Fibroblast of lung (primary cell): ENCODE data around the gene POLN. TPM values are rescaled to one million over a fixed set of nuclear protein-coding genes. Genes with fewer than 3 reads are reported as not detected.

Experiments
- DNase-seq, 2 donors: peaks; one replicate each; pipeline versions ENCODE4 v3.0.0 to v3.0.0-alpha.2; 2010; ENCODE audit warnings: low read depth in 2 of 2
- H2AFZ ChIP-seq: 2 replicates; pipeline ENCODE4 v1.5.1; 2012; ENCODE audit warnings: low read length, control low read depth, inconsistent platforms
- H3K27ac ChIP-seq: 2 replicates; pipeline ENCODE4 v1.5.1; 2011; ENCODE audit warnings: low read length, control low read depth; ENCODE audit not compliant: insufficient read depth
- H3K27me3 ChIP-seq: 2 replicates; pipeline ENCODE4 v1.5.1; 2011; ENCODE audit warnings: mild to moderate bottlenecking, low read length; ENCODE audit not compliant: control insufficient read depth, insufficient read depth
- H3K36me3 ChIP-seq: 2 replicates; pipeline ENCODE4 v1.5.1; 2011; ENCODE audit warnings: low read length; ENCODE audit not compliant: control insufficient read depth, insufficient read depth
- H3K4me1 ChIP-seq: 2 replicates; pipeline ENCODE4 v1.5.1; 2011; ENCODE audit warnings: low read length; ENCODE audit not compliant: control insufficient read depth, insufficient read depth; ENCODE audit errors: extremely low read depth
- H3K4me2 ChIP-seq: 2 replicates; pipeline ENCODE4 v1.5.1; 2011; ENCODE audit warnings: low read length, control low read depth; ENCODE audit not compliant: insufficient read depth; ENCODE audit errors: extremely low read depth
- H3K4me3 ChIP-seq, 4 experiments: fragments of 200-600 bp in 1 of 4; sonication (generic) in 1 of 4; replicated peaks in 1 of 4; 2 replicates each; pipeline ENCODE4 v1.5.1; 2011 to 2016; ENCODE audit warnings: low read length in 4 of 4, low read depth in 3 of 4, mild to moderate bottlenecking in 3 of 4, control low read depth in 2 of 4, inconsistent platforms in 1 of 4, mixed read lengths in 1 of 4; ENCODE audit not compliant: insufficient read depth in 1 of 4; ENCODE audit errors: control extremely low read depth in 1 of 4
- H3K79me2 ChIP-seq: 2 replicates; pipeline ENCODE4 v1.5.1; 2012; ENCODE audit warnings: mild to moderate bottlenecking, low read length, inconsistent platforms; ENCODE audit not compliant: control insufficient read depth, insufficient read depth
- H3K9ac ChIP-seq: 2 replicates; pipeline ENCODE4 v1.5.1; 2011; ENCODE audit warnings: mild to moderate bottlenecking, low read length, control low read depth; ENCODE audit not compliant: insufficient read depth
- H3K9me3 ChIP-seq: 2 replicates; pipeline ENCODE4 v1.5.1; 2012; ENCODE audit warnings: low read depth, low read length; ENCODE audit not compliant: control insufficient read depth, insufficient read depth
- H4K20me1 ChIP-seq: 2 replicates; pipeline ENCODE4 v1.5.1; 2011; ENCODE audit warnings: low read length; ENCODE audit not compliant: control insufficient read depth, insufficient read depth; ENCODE audit errors: extremely low read depth
- EZH2 ChIP-seq: IDR thresholded peaks from 2 replicates; pipeline ENCODE4 v1.5.1; 2012; ENCODE audit warnings: low read length, control low read depth, mild to moderate bottlenecking; ENCODE audit errors: missing control alignments
- polyA plus RNA-seq, 2 donors: library from polyadenylated mRNA; depleted of rRNA in 1 of 2; stranded (reverse) in 1 of 2; unstranded in 1 of 2; fragments of >200 nt; gene quantifications; 2 replicates each; pipeline ENCODE4 v1.2.1, GENCODE V29; 2011 to 2012; ENCODE audit warnings: missing spikeins in 1 of 2
- total RNA-seq: library from RNA; depleted of rRNA; stranded (reverse); fragments of >200 nt; gene quantifications from 2 replicates; pipeline ENCODE4 v1.2.1, GENCODE V29; 2014
- TF ChIP-seq, protein P1 (sequence below), 2 donors: IDR thresholded peaks in 1 of 2; conservative IDR thresholded peaks in 1 of 2; 1 replicate in 1 of 2; 2 replicates in 1 of 2; pipeline ENCODE4 v1.5.1; 2011 to 2012; ENCODE audit warnings: low read length in 2 of 2, control low read depth in 1 of 2, inconsistent platforms in 1 of 2, low read depth in 1 of 2, mild to moderate bottlenecking in 1 of 2

The POLN gene
- total and polyA plus RNA-seq, 2 donors (not counting 1 experiment from before 2014, with no cell fraction given): 0.58 to 5.6 TPM

DNA sequence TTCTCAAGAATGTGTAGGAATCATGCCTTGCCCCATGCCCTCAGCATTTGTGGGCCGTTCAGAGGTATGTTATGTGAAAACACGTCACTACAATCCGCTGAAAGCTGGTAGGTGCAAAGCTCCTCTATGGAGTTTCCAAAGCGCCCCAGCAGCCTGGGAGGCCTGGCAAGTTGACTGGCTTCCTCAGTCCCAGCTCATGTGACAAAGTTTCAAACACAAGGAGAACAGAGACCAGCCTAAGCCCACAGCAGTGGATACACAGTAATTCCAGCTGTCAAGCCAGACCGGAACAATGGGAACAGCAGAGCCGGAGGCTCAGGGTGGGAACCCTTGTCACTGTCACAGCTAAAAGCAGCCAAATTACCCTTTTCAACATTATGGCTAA, 149.3 kb downstream of the POLN start:
- Histone ChIP-seq H3K4me2 (no peak overlapping the region), H3K4me3 (no peak overlapping the region), H4K20me1 (no peaks in the 10 kb centered on the region), H3K27ac (no peak overlapping the region), H3K9me3 (no peaks in the 10 kb centered on the region), H3K4me1 (no peaks in the 10 kb centered on the region), H3K27me3 (peaks cover 2% of the 10 kb centered on the region), H3K9ac (no peak overlapping the region), H3K79me2 (no peaks in the 10 kb centered on the region), H2AFZ (no peak overlapping the region), H3K36me3 (no peaks in the 10 kb centered on the region)
- TF ChIP-seq, protein P1, sequence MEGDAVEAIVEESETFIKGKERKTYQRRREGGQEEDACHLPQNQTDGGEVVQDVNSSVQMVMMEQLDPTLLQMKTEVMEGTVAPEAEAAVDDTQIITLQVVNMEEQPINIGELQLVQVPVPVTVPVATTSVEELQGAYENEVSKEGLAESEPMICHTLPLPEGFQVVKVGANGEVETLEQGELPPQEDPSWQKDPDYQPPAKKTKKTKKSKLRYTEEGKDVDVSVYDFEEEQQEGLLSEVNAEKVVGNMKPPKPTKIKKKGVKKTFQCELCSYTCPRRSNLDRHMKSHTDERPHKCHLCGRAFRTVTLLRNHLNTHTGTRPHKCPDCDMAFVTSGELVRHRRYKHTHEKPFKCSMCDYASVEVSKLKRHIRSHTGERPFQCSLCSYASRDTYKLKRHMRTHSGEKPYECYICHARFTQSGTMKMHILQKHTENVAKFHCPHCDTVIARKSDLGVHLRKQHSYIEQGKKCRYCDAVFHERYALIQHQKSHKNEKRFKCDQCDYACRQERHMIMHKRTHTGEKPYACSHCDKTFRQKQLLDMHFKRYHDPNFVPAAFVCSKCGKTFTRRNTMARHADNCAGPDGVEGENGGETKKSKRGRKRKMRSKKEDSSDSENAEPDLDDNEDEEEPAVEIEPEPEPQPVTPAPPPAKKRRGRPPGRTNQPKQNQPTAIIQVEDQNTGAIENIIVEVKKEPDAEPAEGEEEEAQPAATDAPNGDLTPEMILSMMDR (conservative IDR thresholded peaks at IDR 0.05 in 1 of 2, IDR thresholded peaks at IDR 0.05 in 1 of 2; ENCODE audit: low read depth in 1 of 2, low read length in 2 of 2): no peak
- no peak for TF ChIP-seq EZH2
- DNase-seq: no peak

DNA sequence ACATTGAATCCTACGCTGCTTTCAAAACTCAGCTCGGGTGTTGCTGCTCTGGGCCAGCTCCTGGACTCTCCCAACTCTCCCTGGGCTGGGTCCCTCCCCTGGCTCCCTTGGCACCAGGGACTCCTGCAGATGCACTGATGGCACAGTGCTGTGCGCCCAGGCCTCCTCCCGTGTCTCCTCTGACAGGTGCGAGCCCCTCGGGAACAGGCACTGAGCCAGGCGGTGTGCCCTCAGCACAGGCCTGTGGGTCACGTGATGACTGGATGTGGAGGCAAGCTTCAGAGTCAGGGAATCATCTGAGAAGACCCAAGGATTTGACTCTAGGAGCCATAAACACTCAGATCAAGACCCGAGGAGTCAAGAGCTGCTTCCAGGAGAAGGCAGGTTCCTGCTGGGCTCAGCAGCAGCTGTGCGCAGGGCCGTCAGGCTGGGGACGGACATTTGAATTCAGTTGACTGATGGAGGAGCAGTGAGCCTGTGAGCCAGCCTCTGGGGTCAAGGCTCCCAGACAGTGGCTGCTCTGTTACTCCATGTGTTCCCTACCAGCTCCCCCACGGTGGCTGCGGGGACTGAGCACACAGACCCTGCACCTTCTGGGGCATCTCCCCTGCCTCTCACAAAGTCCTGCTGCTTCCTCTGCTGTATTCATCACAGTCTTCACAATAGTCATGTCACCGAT, 149.8 kb downstream of the POLN start:
- Histone ChIP-seq H3K36me3 (no peaks in the 10 kb centered on the region), H3K4me2 (no peak overlapping the region), H4K20me1 (no peaks in the 10 kb centered on the region), H3K4me3 (no peak overlapping the region), H3K9ac (no peak overlapping the region), H3K4me1 (no peaks in the 10 kb centered on the region), H3K79me2 (no peaks in the 10 kb centered on the region), H2AFZ (no peak overlapping the region), H3K27me3 (peaks cover 2% of the 10 kb centered on the region), H3K27ac (no peak overlapping the region), H3K9me3 (no peaks in the 10 kb centered on the region)
- DNase-seq: no peak
- no peak for TF ChIP-seq EZH2
- TF ChIP-seq, protein P1 (conservative IDR thresholded peaks at IDR 0.05 in 1 of 2, IDR thresholded peaks at IDR 0.05 in 1 of 2; ENCODE audit: low read depth in 1 of 2, low read length in 2 of 2): no peak

DNA sequence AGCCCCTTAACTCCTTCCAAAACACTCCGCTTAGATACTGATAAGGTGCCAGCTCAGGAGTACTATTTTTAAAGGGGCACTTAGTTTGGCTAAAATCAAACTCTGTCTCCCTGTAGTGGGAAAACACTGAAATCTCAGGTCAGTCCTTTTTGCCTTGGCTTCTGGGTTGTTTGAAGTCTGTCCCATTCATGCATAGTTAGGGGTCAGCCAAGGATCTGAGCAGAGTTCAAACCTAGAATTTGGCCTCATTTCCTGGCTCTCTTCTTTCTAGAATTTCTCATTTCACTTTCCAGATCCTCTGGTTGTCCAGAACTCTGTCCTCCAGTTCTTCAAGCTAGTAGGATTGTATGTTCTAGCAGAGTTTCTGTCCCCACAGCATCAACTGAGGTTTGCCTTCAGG, 151.3 kb downstream of the POLN start:
- H3K4me1 ChIP-seq: no peaks in the 10 kb centered on the region
- no peaks in the 10 kb centered on the region for H3K79me2 ChIP-seq
- H3K4me2 ChIP-seq: no peak overlapping the region
- no peak overlapping the region for H2AFZ ChIP-seq
- H4K20me1 ChIP-seq: no peaks in the 10 kb centered on the region
- H3K9ac ChIP-seq: no peak overlapping the region
- H3K36me3 ChIP-seq: no peaks in the 10 kb centered on the region
- no peak overlapping the region for H3K27ac ChIP-seq
- peaks cover 2% of the 10 kb centered on the region for H3K27me3 ChIP-seq
- TF ChIP-seq, protein P1 (conservative IDR thresholded peaks at IDR 0.05 in 1 of 2, IDR thresholded peaks at IDR 0.05 in 1 of 2; ENCODE audit: low read depth in 1 of 2, low read length in 2 of 2): no peak
- no peak for TF ChIP-seq EZH2
- no peak for DNase-seq
- H3K9me3 ChIP-seq: no peaks in the 10 kb centered on the region
- no peak overlapping the region for H3K4me3 ChIP-seq
